ENCODE data around the gene RBMY1J. TPM values are rescaled to one million over a fixed set of nuclear protein-coding genes. Genes with fewer than 3 reads are reported as not detected.

The RBMY1J gene
- not detected in 2 replicates for total RNA-seq

GRCh38 chrY:22403110-22403509 lies at the start of gene RBMY1J:
TSS of gene RBMY1J (plus strand) at chrY:22403410. CDS start at chrY:22405448, 2,038 bp downstream.

Other genes with a start within 250 kb of the RBMY1J start
- not detected in 2 replicates for gene RBMY1F, start 220.5 kb upstream of the RBMY1J start, total RNA-seq

Measured in vein endothelial cell (primary cell).